Transverse colon (tissue), 4 donors: ENCODE data around the gene ST6GAL2. TPM values are rescaled to one million over a fixed set of nuclear protein-coding genes. Genes with fewer than 3 reads are reported as not detected.

Source experiments
- DNase-seq: peaks from one replicate; pipeline ENCODE4 v3.0.0-alpha.2; 2019
- H3K27ac ChIP-seq, 4 donors: fragments of 200-600 bp; sonication (generic); 2 replicates each; pipeline ENCODE4 v1.5.1; 2016 to 2018; ENCODE audit warnings: inconsistent platforms in 4 of 4
- H3K27me3 ChIP-seq: fragments of 200-600 bp; sonication (generic); 2 replicates; pipeline ENCODE4 v1.5.1; 2017; ENCODE audit warnings: inconsistent platforms
- H3K36me3 ChIP-seq, 4 donors: fragments of 200-600 bp; sonication (generic); 2 replicates each; pipeline ENCODE4 v1.5.1; 2017 to 2019; ENCODE audit warnings: inconsistent platforms in 4 of 4
- H3K4me1 ChIP-seq, 4 donors: fragments of 200-600 bp; sonication (generic); 2 replicates each; pipeline ENCODE4 v1.5.1; 2017 to 2020; ENCODE audit warnings: inconsistent platforms in 4 of 4
- H3K4me3 ChIP-seq, 4 donors: fragments of 200-600 bp; sonication (generic); 1 replicate in 1 of 4; 2 replicates in 3 of 4; pipeline versions ENCODE4 v1.5.1 to v1.6.1; 2017 to 2019; ENCODE audit warnings: inconsistent platforms in 4 of 4
- H3K9me3 ChIP-seq, 2 donors: fragments of 200-600 bp; sonication (generic); 2 replicates each; pipeline ENCODE4 v1.5.1; 2017 to 2019; ENCODE audit warnings: inconsistent platforms in 2 of 2
- CTCF ChIP-seq, 5 experiments: fragments of 200-600 bp in 3 of 5; fragments of 450-650 bp in 2 of 5; sonication (generic) in 3 of 5; IDR thresholded peaks; 1 replicate in 2 of 5; 2 replicates in 3 of 5; pipeline ENCODE4 v1.5.1; 2016 to 2017; ENCODE audit warnings: antibody characterized with exemption in 5 of 5, inconsistent platforms in 3 of 5, mild to moderate bottlenecking in 2 of 5, moderate library complexity in 1 of 5
- EP300 ChIP-seq: sonication (generic); formaldehyde crosslinking; IDR thresholded peaks from one replicate; pipeline ENCODE4 v1.6.1; 2017; ENCODE audit warnings: antibody characterized with exemption, low read depth
- POLR2A ChIP-seq: fragments of 450-650 bp; IDR thresholded peaks from one replicate; pipeline ENCODE4 v1.6.1; 2016; ENCODE audit warnings: antibody characterized with exemption, mild to moderate bottlenecking, moderate library complexity
- POLR2AphosphoS5 ChIP-seq, 3 donors: sonication (generic); formaldehyde crosslinking; IDR thresholded peaks; one replicate each; pipeline ENCODE4 v1.6.1; 2016; ENCODE audit warnings: antibody characterized with exemption in 3 of 3
- WGBS, 2 donors: methylation state at CpG; one replicate each; pipeline ENCODE4 v1.1.5; 2018; ENCODE audit warnings: low coverage in 1 of 2; 5-methylcytosine and 5-hydroxymethylcytosine counted together
- in situ Hi-C, 4 donors: fragments of 200-750 bp; cut with MboI; loops; one replicate each; pipeline versions ENCODE4 v1.15.0 to v1.15.1; 2017; ENCODE audit warnings: low sequenced_read_pairs in 3 of 4, low pct_ligation_motif_present in 1 of 4, low pct_unique_long_range_greater_than_20kb in 1 of 4
- intact Hi-C: fragments of 100-400 bp; cut with DNase I; formaldehyde crosslinking; loops from one replicate; pipeline ENCODE4 v1.15.1; 2023; ENCODE audit warnings: low total_unique reads
- total RNA-seq, 4 donors: library from RNA; depleted of rRNA; stranded (reverse); fragments of >200 nt; gene quantifications; one replicate each; pipeline ENCODE4 v1.1.0, GENCODE V29; 2016

The ST6GAL2 gene
- total RNA-seq, 4 donors from 2014 or later, result 0.16 to 2.0 (median 0.51) TPM

GRCh38 chr2:106812841-106813240 lies 73.1 kb downstream of the ST6GAL2 start:
- WGBS, 2 donors, result 75 to 85% methylated on average over 5 of the region's 5 CpGs
- TF ChIP-seq POLR2A, result no peak
- TF ChIP-seq CTCF (IDR thresholded peaks at IDR 0.05), result no peak
- no peak for TF ChIP-seq POLR2AphosphoS5 (IDR thresholded peaks at IDR 0.05)
- TF ChIP-seq EP300, result no peak
- Histone ChIP-seq H3K27me3 (no peaks in the 10 kb centered on the region), H3K36me3 (no peaks in the 10 kb centered on the region), H3K9me3 (no peaks in the 10 kb centered on the region), H3K4me3 (no peak overlapping the region), H3K4me1 (no peaks in the 10 kb centered on the region), H3K27ac (no peak overlapping the region)
- intact Hi-C loops (no loop called here), in situ Hi-C loops (no loop called here)
- DNase-seq, result no peak

GRCh38 chr2:106812383-106812782 lies 73.6 kb downstream of the ST6GAL2 start:
- no peak for DNase-seq
- Histone ChIP-seq H3K4me3 (no peak overlapping the region), H3K36me3 (no peaks in the 10 kb centered on the region), H3K9me3 (no peaks in the 10 kb centered on the region), H3K4me1 (no peaks in the 10 kb centered on the region), H3K27me3 (no peaks in the 10 kb centered on the region), H3K27ac (no peak overlapping the region)
- WGBS, 2 donors, result 67 to 81% methylated on average over 3 to 4 of the region's 4 CpGs
- in situ Hi-C loops (no loop called here), intact Hi-C loops (no loop called here)
- TF ChIP-seq CTCF (IDR thresholded peaks at IDR 0.05) (no peak), POLR2A (no peak)

GRCh38 chr2:106805716-106806115 lies 80.3 kb downstream of the ST6GAL2 start:
- TF ChIP-seq POLR2AphosphoS5 (IDR thresholded peaks at IDR 0.05), result no peak
- no peak for TF ChIP-seq EP300
- TF ChIP-seq POLR2A, result no peak
- TF ChIP-seq CTCF (IDR thresholded peaks at IDR 0.05), result no peak
- WGBS, 2 donors, result 60 to 76% methylated on average over 1 to 2 of the region's 2 CpGs
- DNase-seq, result no peak
- intact Hi-C loops (no loop called here), in situ Hi-C loops (no loop called here)
- H3K4me3 ChIP-seq, result no peak overlapping the region
- H3K27me3 ChIP-seq, result no peaks in the 10 kb centered on the region
- no peaks in the 10 kb centered on the region for H3K9me3 ChIP-seq
- no peak overlapping the region for H3K27ac ChIP-seq
- H3K4me1 ChIP-seq, result no peaks in the 10 kb centered on the region
- H3K36me3 ChIP-seq, result no peaks in the 10 kb centered on the region

- Histone ChIP-seq H3K27me3 (no peaks in the 10 kb centered on the region), H3K9me3 (no peaks in the 10 kb centered on the region), H3K4me3 (no peak overlapping the region), H3K4me1 (no peaks in the 10 kb centered on the region), H3K27ac (no peak overlapping the region), H3K36me3 (no peaks in the 10 kb centered on the region)
- intact Hi-C loops, result no loop called here
- TF ChIP-seq POLR2A (no peak), EP300 (no peak), POLR2AphosphoS5 (IDR thresholded peaks at IDR 0.05) (no peak), CTCF (IDR thresholded peaks at IDR 0.05) (no peak)
- DNase-seq, result no peak
- WGBS, 2 donors, result 51 to 83% methylated on average over 1 of the region's 1 CpG
- in situ Hi-C loops, result no loop called here
Measured at GRCh38 chr2:106804161-106804560, 81.8 kb downstream of the ST6GAL2 start.
